Germinal center (tissue), 1 donor: ENCODE data around the gene SEC63.

Source experiments
- DNase-seq: peaks from one replicate; pipeline ENCODE4 v3.0.0; 2012; ENCODE audit warnings: mixed read lengths, low spot score

The SEC63 gene

DNA sequence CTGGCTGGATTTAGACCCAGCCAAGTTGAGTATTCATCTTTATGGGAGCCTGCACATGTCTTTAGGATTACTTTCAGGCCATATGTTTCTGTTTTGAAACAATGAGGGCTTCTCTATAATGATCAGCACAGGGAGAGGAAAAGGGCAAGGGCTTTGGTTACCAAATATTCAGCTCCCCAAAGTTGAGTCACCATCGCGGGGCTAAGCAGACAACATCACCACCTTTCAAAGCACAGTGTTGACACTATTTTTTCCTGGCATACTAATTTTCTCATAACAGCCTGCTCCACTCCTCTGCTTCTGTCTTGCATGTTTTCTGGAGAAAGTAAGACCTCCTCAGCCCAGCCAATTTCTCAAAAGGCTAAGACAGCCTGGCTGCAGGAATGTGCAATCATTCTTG, 138.8 kb downstream of the SEC63 start:
- no peak for DNase-seq

DNA sequence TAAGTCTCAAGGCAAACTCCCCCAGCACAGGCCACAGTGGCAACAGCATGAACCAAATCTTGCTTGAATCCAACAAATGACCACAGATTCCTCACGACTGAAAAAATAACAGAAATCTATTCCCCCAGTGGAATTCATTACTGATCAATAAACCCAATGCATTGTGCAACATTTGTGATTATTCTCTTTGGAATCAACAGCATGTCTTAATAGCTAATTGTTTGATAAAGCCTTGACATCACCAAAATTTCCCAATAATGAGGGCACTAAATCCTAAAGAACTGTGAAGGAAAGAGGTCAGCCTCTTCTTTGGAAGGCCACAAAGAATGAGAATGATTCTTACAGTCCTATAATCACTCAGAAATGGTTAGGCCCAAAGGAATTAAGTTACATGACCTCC, 139.7 kb downstream of the SEC63 start:
- no peak for DNase-seq

DNA sequence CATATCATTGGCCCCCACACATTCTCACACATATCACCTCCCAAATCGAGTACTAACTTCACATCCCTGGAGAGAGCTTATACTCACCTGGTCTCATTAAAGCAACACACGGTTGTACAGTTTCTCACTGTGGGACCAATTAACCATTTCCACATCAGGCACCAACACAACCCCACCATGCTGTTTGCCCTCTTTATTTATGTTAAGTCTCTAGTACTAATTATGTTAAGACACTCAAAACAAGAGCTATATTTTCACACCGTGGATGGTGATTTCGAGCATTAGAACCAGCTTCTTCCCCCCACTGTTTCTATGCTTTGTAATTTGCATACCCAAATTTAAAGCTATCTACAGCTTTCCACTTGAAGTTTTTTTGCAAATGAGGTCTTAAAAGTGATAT, 140.2 kb downstream of the SEC63 start:
- no peak for DNase-seq
